ENCODE results near the gene IRX2. TPM values are rescaled to one million over a fixed set of nuclear protein-coding genes. Genes with fewer than 3 reads are reported as not detected.

The IRX2 gene
- total RNA-seq, 1 donor from 2014 or later = 6.7 TPM

GRCh38 chr5:2735996-2736395, 15.5 kb downstream of the IRX2 start:
- H3K9ac ChIP-seq (ENCODE audit: low read length) = no peak overlapping the region
- no peak for FAIRE-seq
- Mint-ChIP-seq H3K9me3 (ENCODE audit: unreplicated experiment) (no peaks in the 10 kb centered on the region), H3K27ac (ENCODE audit: unreplicated experiment) (no peak overlapping the region), H3K4me3 (ENCODE audit: unreplicated experiment) (no peak overlapping the region), H3K36me3 (ENCODE audit: low read depth, unreplicated experiment) (no peaks in the 10 kb centered on the region), H3K4me1 (ENCODE audit: low read depth, unreplicated experiment) (no peaks in the 10 kb centered on the region), H3K27me3 (ENCODE audit: low read depth, unreplicated experiment) (peaks cover 68% of the 10 kb centered on the region)
- H3K79me2 ChIP-seq (ENCODE audit: insufficient read depth, low read length) = peaks cover 7% of the 10 kb centered on the region
- no peak overlapping the region for H3K27ac ChIP-seq (ENCODE audit: low read depth, low read length)
- no peaks in the 10 kb centered on the region for H3K36me3 ChIP-seq (ENCODE audit: insufficient read depth, low read length)
- H3K27me3 ChIP-seq (ENCODE audit: insufficient read depth, low read length) = peaks cover 2% of the 10 kb centered on the region
- no peak for DNase-seq (ENCODE audit: low read depth)
- TF ChIP-seq CTCF (IDR thresholded peaks at IDR 0.05; ENCODE audit: insufficient read depth, low read depth, low read length) = no peak
- TF ChIP-seq EZH2 (IDR thresholded peaks at IDR 0.05; ENCODE audit: insufficient read depth, low read length) = no peak
- no peak overlapping the region for H3K4me3 ChIP-seq (ENCODE audit: insufficient read depth, low read depth, low read length)
- no peaks in the 10 kb centered on the region for H4K20me1 ChIP-seq (ENCODE audit: insufficient read depth, low read length)
- H3K9me3 ChIP-seq (ENCODE audit: insufficient read depth, low read depth, low read length) = no peaks in the 10 kb centered on the region
- no peak overlapping the region for H3K4me2 ChIP-seq (ENCODE audit: low read length)
- no peaks in the 10 kb centered on the region for H3K4me1 ChIP-seq (ENCODE audit: insufficient read depth, low read length)
- H2AFZ ChIP-seq (ENCODE audit: low read depth, low read length) = no peak overlapping the region

GRCh38 chr5:2732850-2733249, 18.6 kb downstream of the IRX2 start:
- no peaks in the 10 kb centered on the region for H3K9me3 Mint-ChIP-seq (ENCODE audit: unreplicated experiment)
- no peak for TF ChIP-seq CTCF (IDR thresholded peaks at IDR 0.05; ENCODE audit: insufficient read depth, low read depth, low read length)
- TF ChIP-seq EZH2 (IDR thresholded peaks at IDR 0.05; ENCODE audit: insufficient read depth, low read length) = no peak
- Histone ChIP-seq H4K20me1 (ENCODE audit: insufficient read depth, low read length) (no peaks in the 10 kb centered on the region), H3K9me3 (ENCODE audit: insufficient read depth, low read depth, low read length) (no peaks in the 10 kb centered on the region), H3K4me1 (ENCODE audit: insufficient read depth, low read length) (no peaks in the 10 kb centered on the region), H3K27ac (ENCODE audit: low read depth, low read length) (no peak overlapping the region), H3K4me3 (ENCODE audit: insufficient read depth, low read depth, low read length) (no peak overlapping the region), H3K27me3 (ENCODE audit: insufficient read depth, low read length) (peaks cover 6% of the 10 kb centered on the region), H2AFZ (ENCODE audit: low read depth, low read length) (no peak overlapping the region), H3K36me3 (ENCODE audit: insufficient read depth, low read length) (no peaks in the 10 kb centered on the region), H3K9ac (ENCODE audit: low read length) (no peak overlapping the region), H3K79me2 (ENCODE audit: insufficient read depth, low read length) (no peaks in the 10 kb centered on the region), H3K4me2 (ENCODE audit: low read length) (no peak overlapping the region)
- peaks cover 73% of the 10 kb centered on the region for H3K27me3 Mint-ChIP-seq (ENCODE audit: low read depth, unreplicated experiment)
- DNase-seq (ENCODE audit: low read depth) (no peak), FAIRE-seq (no peak)
- H3K4me3 Mint-ChIP-seq (ENCODE audit: unreplicated experiment) = no peak overlapping the region
- no peaks in the 10 kb centered on the region for H3K36me3 Mint-ChIP-seq (ENCODE audit: low read depth, unreplicated experiment)
- no peak overlapping the region for H3K27ac Mint-ChIP-seq (ENCODE audit: unreplicated experiment)
- H3K4me1 Mint-ChIP-seq (ENCODE audit: low read depth, unreplicated experiment) = no peaks in the 10 kb centered on the region

GRCh38 chr5:2732004-2732403, 19.5 kb downstream of the IRX2 start:
- FAIRE-seq = no peak
- Histone ChIP-seq H2AFZ (ENCODE audit: low read depth, low read length) (no peak overlapping the region), H3K36me3 (ENCODE audit: insufficient read depth, low read length) (no peaks in the 10 kb centered on the region), H3K4me1 (ENCODE audit: insufficient read depth, low read length) (no peaks in the 10 kb centered on the region), H3K9ac (ENCODE audit: low read length) (no peak overlapping the region), H3K4me2 (ENCODE audit: low read length) (no peak overlapping the region), H4K20me1 (ENCODE audit: insufficient read depth, low read length) (no peaks in the 10 kb centered on the region), H3K27me3 (ENCODE audit: insufficient read depth, low read length) (peaks cover 6% of the 10 kb centered on the region), H3K4me3 (ENCODE audit: insufficient read depth, low read depth, low read length) (no peak overlapping the region), H3K79me2 (ENCODE audit: insufficient read depth, low read length) (no peaks in the 10 kb centered on the region), H3K9me3 (ENCODE audit: insufficient read depth, low read depth, low read length) (no peaks in the 10 kb centered on the region), H3K27ac (ENCODE audit: low read depth, low read length) (no peak overlapping the region)
- H3K36me3 Mint-ChIP-seq (ENCODE audit: low read depth, unreplicated experiment) = no peaks in the 10 kb centered on the region
- H3K27me3 Mint-ChIP-seq (ENCODE audit: low read depth, unreplicated experiment) = peaks cover 74% of the 10 kb centered on the region
- TF ChIP-seq CTCF (IDR thresholded peaks at IDR 0.05; ENCODE audit: insufficient read depth, low read depth, low read length) (no peak), EZH2 (IDR thresholded peaks at IDR 0.05; ENCODE audit: insufficient read depth, low read length) (no peak)
- no peak for DNase-seq (ENCODE audit: low read depth)
- no peaks in the 10 kb centered on the region for H3K4me1 Mint-ChIP-seq (ENCODE audit: low read depth, unreplicated experiment)
- no peaks in the 10 kb centered on the region for H3K9me3 Mint-ChIP-seq (ENCODE audit: unreplicated experiment)
- no peak overlapping the region for H3K4me3 Mint-ChIP-seq (ENCODE audit: unreplicated experiment)
- no peak overlapping the region for H3K27ac Mint-ChIP-seq (ENCODE audit: unreplicated experiment)

All from astrocyte (in vitro differentiated cells and primary cell).